Neuronal stem cell (in vitro differentiated cells): ENCODE results near the gene TRIM9.

ENCODE experiments used
- DNase-seq: peaks from one replicate; pipeline ENCODE4 v3.0.0-alpha.2; 2013; ENCODE audit warnings: low spot score
- H2AFZ ChIP-seq: one replicate; pipeline ENCODE4 v1.6.1; 2013; ENCODE audit warnings: mild to moderate bottlenecking, low read length, inconsistent platforms
- H2AK5ac ChIP-seq: 2 replicates; pipeline ENCODE4 v1.6.1; 2013; ENCODE audit warnings: low read depth, mild to moderate bottlenecking, inconsistent platforms, low read length, moderate library complexity, mixed read lengths
- H2BK120ac ChIP-seq: 2 replicates; pipeline ENCODE4 v1.6.1; 2013; ENCODE audit warnings: low read depth, mild to moderate bottlenecking, inconsistent platforms, low read length, moderate library complexity, mixed read lengths
- H2BK12ac ChIP-seq: one replicate; pipeline ENCODE4 v1.6.1; 2013; ENCODE audit warnings: low read length, inconsistent platforms
- H2BK15ac ChIP-seq: 2 replicates; pipeline ENCODE4 v1.6.1; 2013; ENCODE audit warnings: mild to moderate bottlenecking, low read length, inconsistent platforms, mixed read lengths
- H2BK5ac ChIP-seq: one replicate; pipeline ENCODE4 v1.6.1; 2013; ENCODE audit warnings: inconsistent platforms, mild to moderate bottlenecking, low read length, moderate library complexity
- H3K14ac ChIP-seq: one replicate; pipeline ENCODE4 v1.6.1; 2013; ENCODE audit warnings: low read length, inconsistent platforms
- H3K18ac ChIP-seq: 2 replicates; pipeline ENCODE4 v1.6.1; 2013; ENCODE audit warnings: low read length, inconsistent platforms
- H3K23ac ChIP-seq: 2 replicates; pipeline ENCODE4 v1.6.1; 2013; ENCODE audit warnings: low read depth, mild to moderate bottlenecking, mixed read lengths, low read length, inconsistent platforms; ENCODE audit not compliant: poor library complexity
- H3K27ac ChIP-seq: replicated peaks from 3 replicates; pipeline ENCODE4 v1.5.1; 2013; ENCODE audit warnings: low read length, inconsistent platforms
- H3K27me3 ChIP-seq, 3 experiments: 2 replicates each; pipeline ENCODE4 v1.6.1; 2013; ENCODE audit warnings: low read length in 3 of 3, mild to moderate bottlenecking in 2 of 3, inconsistent platforms in 1 of 3, low read depth in 1 of 3, mixed read lengths in 1 of 3, moderate library complexity in 1 of 3; ENCODE audit not compliant: control insufficient read depth in 3 of 3, insufficient read depth in 3 of 3
- H3K36me3 ChIP-seq, 2 donors: replicated peaks in 1 of 2; 2 replicates each; pipeline ENCODE4 v1.6.1; 2013; ENCODE audit warnings: low read length in 2 of 2; ENCODE audit not compliant: control insufficient read depth in 2 of 2, insufficient read depth in 2 of 2
- H3K4ac ChIP-seq: 2 replicates; pipeline ENCODE4 v1.6.1; 2013; ENCODE audit warnings: inconsistent platforms, mild to moderate bottlenecking, low read length, moderate library complexity
- H3K4me1 ChIP-seq, 2 donors: 1 replicate in 1 of 2; 2 replicates in 1 of 2; pipeline ENCODE4 v1.6.1; 2013; ENCODE audit warnings: low read length in 2 of 2, low read depth in 1 of 2; ENCODE audit not compliant: control insufficient read depth in 2 of 2, insufficient read depth in 1 of 2
- H3K4me2 ChIP-seq: one replicate; pipeline ENCODE4 v1.6.1; 2013; ENCODE audit warnings: mild to moderate bottlenecking, low read length, inconsistent platforms; ENCODE audit not compliant: insufficient read depth, poor library complexity, severe bottlenecking
- H3K4me3 ChIP-seq, 2 donors: 2 replicates each; pipeline ENCODE4 v1.5.1; 2013; ENCODE audit warnings: low read length in 2 of 2, mild to moderate bottlenecking in 2 of 2, inconsistent platforms in 1 of 2, moderate library complexity in 1 of 2
- H3K79me1 ChIP-seq: one replicate; pipeline ENCODE4 v1.6.1; 2013; ENCODE audit warnings: low read depth, mild to moderate bottlenecking, inconsistent platforms, low read length, moderate library complexity
- H3K9ac ChIP-seq: one replicate; pipeline ENCODE4 v1.6.1; 2013; ENCODE audit warnings: mild to moderate bottlenecking, low read depth, low read length, inconsistent platforms; ENCODE audit not compliant: poor library complexity
- H3K9me3 ChIP-seq, 2 donors: replicated peaks in 1 of 2; 2 replicates each; pipeline versions ENCODE3 to v1.6.1; 2013; ENCODE audit warnings: low read length in 2 of 2, mild to moderate bottlenecking in 2 of 2, inconsistent platforms in 1 of 2, low read depth in 1 of 2, mixed read lengths in 1 of 2, moderate library complexity in 1 of 2; ENCODE audit not compliant: control insufficient read depth in 2 of 2, insufficient read depth in 1 of 2
- H4K8ac ChIP-seq: one replicate; pipeline ENCODE4 v1.6.1; 2013; ENCODE audit warnings: low read depth, mild to moderate bottlenecking, inconsistent platforms, low read length, moderate library complexity
- H4K91ac ChIP-seq: one replicate; pipeline ENCODE4 v1.6.1; 2013; ENCODE audit warnings: low read length, low read depth, mild to moderate bottlenecking, inconsistent platforms; ENCODE audit not compliant: poor library complexity
- WGBS, 2 donors: extraction: QIAGEN DNeasy Blood & Tissue Kit; methylation state at CpG; one replicate each; pipeline ENCODE4 v1.1.7; 2013; ENCODE audit warnings: missing lambda C conversion rate in 2 of 2, mixed read lengths in 1 of 2; ENCODE audit not compliant: insufficient read length in 2 of 2, insufficient replicate concordance in 1 of 2; ENCODE audit errors: extremely low coverage in 2 of 2; 5-methylcytosine and 5-hydroxymethylcytosine counted together

TRIM9 gene

DNA sequence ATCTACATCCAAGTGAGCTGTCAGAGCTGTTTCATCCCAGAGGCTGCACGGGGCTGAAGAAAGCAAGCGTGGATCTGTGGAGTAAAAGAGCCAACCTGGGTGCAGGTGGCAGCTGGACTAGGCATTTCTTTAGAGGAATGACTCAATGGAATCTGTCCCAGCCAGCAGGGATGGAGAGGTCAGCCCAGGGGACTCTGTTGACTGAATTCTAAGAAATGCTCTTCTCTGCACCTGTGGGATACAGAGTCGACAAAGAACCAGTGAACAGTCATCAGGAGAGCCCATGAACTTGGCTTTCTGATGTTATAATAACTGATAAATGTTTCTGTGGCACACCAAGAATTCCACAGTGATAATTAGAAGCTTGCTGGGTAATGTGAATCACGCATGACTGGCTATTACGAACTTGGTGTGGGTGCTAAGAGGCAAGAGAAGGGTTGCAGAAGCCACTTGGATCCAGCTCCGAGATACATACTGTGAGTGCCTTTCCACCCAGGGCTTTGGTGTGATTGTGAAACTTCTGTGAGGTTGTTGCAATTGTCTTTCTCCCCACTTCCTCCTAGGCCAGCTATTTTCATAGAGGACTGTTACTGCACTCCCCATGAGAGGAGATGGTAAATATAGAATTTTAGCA, 166.8 kb downstream of the TRIM9 start:
- Histone ChIP-seq H3K9me3 (no peaks in the 10 kb centered on the region), H3K23ac (no peak overlapping the region), H4K8ac (no peak overlapping the region), H4K91ac (no peak overlapping the region), H2AK5ac (no peak overlapping the region), H3K18ac (no peak overlapping the region), H2BK15ac (no peak overlapping the region), H3K79me1 (no peaks in the 10 kb centered on the region), H2BK12ac (no peak overlapping the region), H2BK120ac (no peak overlapping the region), H3K4me1 (no peaks in the 10 kb centered on the region), H3K27me3 (no peaks in the 10 kb centered on the region), H3K4me3 (no peak overlapping the region), H2BK5ac (no peak overlapping the region), H3K4me2 (no peak overlapping the region), H3K14ac (no peak overlapping the region), H3K27ac (no peak overlapping the region), H3K9ac (no peak overlapping the region), H2AFZ (no peak overlapping the region), H3K4ac (no peak overlapping the region), H3K36me3 (peaks cover 0 to 12% of the 10 kb centered on the region in 2 donors)
- no CpG with 5 or more reads among the region's 6 CpGs for WGBS, 2 donors
- no peak for DNase-seq

DNA sequence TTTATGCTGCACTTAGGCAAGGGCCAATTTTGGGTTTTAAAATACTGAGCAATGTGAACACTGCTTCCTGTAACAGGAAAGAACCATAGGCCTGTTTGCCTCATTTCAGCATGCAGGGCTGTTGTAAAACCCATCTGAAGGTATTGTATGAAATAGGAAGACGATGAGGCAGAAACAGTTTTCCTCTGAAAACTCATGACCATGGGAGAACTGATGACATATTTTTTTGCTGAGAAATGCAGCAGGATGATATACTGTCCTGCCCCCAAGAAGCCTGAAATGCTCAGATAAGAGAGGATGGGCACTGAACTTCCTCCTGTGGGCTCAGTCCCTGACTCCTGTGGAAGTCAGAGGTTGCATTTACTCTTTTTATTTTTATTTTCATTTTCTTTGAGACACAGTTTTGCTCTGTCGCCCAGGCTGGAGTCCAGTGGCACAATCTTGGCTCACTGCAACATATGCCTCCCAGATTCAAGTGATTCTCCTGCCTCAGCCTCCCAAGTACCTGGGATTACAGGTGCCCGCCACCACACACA, 168.0 kb downstream of the TRIM9 start:
- H3K9ac ChIP-seq, result no peak overlapping the region
- H3K9me3 ChIP-seq, result no peaks in the 10 kb centered on the region
- H3K27me3 ChIP-seq, result no peaks in the 10 kb centered on the region
- H4K8ac ChIP-seq, result no peak overlapping the region
- no peak overlapping the region for H3K4ac ChIP-seq
- WGBS, 2 donors, result no CpG with 5 or more reads among the region's 3 CpGs
- H2BK5ac ChIP-seq, result no peak overlapping the region
- H3K27ac ChIP-seq, result no peak overlapping the region
- no peak overlapping the region for H3K4me3 ChIP-seq
- H3K18ac ChIP-seq, result no peak overlapping the region
- H3K79me1 ChIP-seq, result no peaks in the 10 kb centered on the region
- no peak overlapping the region for H2BK12ac ChIP-seq
- no peak overlapping the region for H4K91ac ChIP-seq
- H2AFZ ChIP-seq, result no peak overlapping the region
- H3K4me2 ChIP-seq, result no peak overlapping the region
- H2BK15ac ChIP-seq, result no peak overlapping the region
- no peak for DNase-seq
- H2AK5ac ChIP-seq, result no peak overlapping the region
- peaks cover 0 to 2% of the 10 kb centered on the region in 2 donors for H3K4me1 ChIP-seq
- peaks cover 0 to 16% of the 10 kb centered on the region in 2 donors for H3K36me3 ChIP-seq
- H3K14ac ChIP-seq, result no peak overlapping the region
- H2BK120ac ChIP-seq, result no peak overlapping the region
- no peak overlapping the region for H3K23ac ChIP-seq
